HG02981 (cell line): ENCODE data around the gene MITF.

Experiments used
- ATAC-seq: cut with Tn5 transposase; IDR thresholded peaks from one replicate; pipeline ENCODE4 v1.9.1; 2021; ENCODE audit warnings: mild to moderate bottlenecking, moderate library complexity; ENCODE audit not compliant: unreplicated experiment

MITF gene

DNA sequence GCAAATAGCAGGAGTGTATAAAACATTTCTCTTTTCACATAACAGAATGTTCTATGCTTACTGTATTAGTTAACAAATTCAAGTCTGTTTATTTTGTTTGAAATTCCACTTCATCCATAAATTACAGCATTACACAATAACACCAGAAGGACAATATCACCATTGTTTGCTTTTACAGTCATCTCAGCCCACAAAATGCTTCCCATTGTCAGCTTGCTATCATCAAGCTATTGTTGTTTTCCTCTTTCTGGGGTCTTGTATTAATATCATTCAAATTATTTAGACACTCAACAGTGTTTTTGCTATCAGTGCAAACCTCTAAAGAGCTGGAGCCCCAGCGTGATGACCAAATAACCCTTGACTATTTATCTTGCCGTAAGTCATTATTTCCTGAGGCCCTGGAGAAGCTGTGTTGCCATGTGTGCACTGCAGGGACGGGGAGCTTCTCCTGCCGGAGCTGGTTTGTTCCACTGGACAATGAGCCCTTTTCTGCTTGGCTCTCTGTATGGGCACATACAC is 261.4 kb downstream of the MITF start:
- no peak for ATAC-seq

DNA sequence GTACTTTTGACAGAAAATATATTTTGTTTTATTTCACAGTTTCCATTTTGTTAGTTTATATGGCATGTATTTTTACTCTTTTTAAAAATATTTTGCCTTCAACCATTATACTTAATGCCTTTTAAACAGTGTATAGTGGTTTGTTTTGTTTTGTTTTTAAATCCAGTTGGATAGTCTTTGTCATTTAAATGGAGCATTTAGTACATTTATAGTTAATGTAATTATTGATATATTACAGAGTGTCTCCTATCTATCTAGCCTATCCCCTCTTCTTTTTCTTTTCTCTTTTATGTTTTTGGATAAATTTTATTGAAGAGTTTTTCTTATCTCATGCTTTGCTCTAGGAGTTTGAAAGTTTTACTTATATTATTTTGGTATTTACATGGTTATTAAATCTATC is 263.9 kb downstream of the MITF start:
- ATAC-seq, result no peak

DNA sequence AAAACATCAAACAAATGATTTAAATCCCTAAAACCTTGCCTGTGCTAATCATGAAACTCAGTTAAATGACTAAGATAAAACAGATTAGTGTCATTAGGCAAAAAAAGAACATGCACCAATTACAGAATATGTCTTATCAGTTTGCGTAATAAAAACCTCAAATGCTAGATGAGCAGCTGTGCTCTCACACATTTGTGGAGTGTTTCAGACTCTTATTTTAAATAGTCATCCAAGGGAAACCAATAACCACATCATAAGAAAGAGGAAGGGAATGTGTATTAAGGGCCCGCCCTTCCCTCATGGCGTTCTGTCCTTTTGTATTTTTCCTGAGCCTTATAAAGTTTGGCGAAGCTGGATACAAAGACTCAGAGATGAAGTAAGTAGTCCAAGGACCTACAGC is 266.8 kb downstream of the MITF start:
- no peak for ATAC-seq

DNA sequence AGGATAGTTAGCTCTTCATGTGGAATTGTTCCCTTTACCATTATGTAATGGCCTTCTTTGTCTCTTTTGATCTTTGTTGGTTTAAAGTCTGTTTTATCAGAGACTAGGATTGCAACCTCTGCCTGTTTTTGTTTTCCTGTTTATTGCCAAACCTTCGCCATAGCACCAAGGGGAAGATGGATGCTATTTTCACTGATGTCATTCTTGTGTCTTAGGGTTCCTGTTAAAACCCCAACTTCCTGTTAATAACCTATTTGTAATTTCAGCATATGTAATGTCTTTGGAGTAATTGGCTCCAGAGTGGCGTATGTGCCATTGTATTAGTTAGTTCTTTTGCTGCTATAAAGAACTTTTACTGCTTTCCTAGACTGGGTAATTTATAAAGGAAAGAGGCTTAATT is 271.1 kb downstream of the MITF start:
- no peak for ATAC-seq

DNA sequence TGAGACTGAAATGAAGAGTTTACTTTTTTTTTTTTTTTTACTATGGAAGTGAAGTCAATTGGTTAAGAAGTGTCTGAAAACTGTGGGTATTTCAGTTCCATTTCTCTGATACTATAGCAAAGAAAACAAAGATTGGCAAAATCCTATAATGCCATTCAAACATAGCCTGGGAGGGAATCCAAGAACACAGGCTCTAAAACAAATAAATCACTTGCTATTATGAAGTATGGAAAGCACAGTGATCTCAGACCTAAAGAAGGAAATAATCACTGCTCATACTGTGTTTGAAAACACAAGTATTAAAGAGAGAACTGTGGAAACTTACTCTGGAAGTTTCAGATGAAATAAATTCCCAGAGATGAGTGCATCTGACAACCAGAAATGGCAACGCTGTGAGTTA is 272.3 kb downstream of the MITF start:
- ATAC-seq, result no peak
